Ureter (tissue), 1 donor: ENCODE measurements around the gene CNNM3. TPM values are rescaled to one million over a fixed set of nuclear protein-coding genes. Genes with fewer than 3 reads are reported as not detected.

Experiments
- DNase-seq: peaks from one replicate; pipeline ENCODE4 v3.0.0-alpha.2; 2020; ENCODE audit warnings: low spot score
- total RNA-seq: library from RNA; stranded (reverse); gene quantifications from one replicate; pipeline ENCODE4 v1.2.4, GENCODE V29; 2023
- donor health status: DM: yes; HTN: yes; CAD: no.

Gene CNNM3
- total RNA-seq, 1 donor from 2014 or later, result 18.9 TPM

DNA sequence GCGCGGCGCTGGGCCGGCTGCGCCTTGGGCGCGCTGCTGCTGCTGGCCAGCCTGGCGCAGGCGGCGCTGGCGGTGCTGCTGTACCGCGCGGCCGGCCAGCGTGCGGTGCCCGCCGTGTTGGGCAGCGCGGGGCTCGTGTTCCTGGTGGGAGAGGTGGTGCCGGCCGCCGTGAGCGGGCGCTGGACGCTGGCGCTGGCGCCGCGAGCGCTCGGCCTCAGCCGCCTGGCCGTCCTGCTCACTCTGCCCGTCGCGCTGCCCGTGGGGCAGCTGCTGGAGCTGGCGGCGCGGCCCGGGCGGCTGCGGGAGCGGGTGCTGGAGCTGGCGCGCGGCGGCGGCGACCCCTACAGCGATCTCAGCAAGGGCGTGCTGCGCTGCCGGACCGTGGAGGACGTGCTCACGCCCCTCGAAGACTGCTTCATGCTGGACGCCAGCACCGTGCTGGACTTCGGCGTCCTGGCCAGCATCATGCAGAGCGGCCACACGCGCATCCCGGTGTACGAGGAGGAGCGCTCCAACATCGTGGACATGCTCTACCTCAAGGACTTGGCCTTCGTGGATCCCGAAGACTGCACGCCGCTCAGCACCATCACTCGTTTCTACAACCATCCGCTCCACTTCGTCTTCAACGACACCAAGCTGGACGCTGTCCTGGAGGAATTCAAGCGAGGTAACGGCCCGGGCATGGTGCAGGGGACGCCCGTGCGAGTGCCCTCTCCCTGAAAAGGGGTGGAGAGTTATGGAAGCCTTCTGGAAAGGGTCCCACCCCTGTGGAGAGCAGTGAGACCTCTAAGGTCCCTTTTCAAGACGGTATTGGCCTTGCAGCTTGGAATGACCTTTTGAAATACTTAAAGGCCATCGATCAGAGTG lies 1.0 kb downstream of the CNNM3 start:
- no peak for DNase-seq

DNA sequence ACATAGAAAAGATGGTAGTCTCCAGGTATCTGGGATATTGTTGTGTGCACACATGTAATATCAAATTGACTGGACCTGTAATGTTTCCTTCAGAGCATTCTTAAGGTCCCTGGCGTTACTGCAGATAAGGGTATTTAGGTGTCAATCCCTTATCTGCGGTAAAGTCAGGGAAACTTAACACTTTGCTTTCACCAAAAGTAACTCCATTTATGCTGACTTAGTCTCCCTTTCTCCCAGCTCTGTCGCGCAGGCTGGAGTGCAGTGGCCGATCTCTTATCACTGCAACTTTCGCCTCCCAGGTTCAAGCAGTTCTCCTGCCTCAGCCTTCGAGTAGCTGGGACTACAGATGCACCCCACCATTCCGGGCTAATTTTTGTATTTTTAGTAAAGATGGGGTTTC lies 1.8 kb downstream of the CNNM3 start:
- DNase-seq, result no peak

DNA sequence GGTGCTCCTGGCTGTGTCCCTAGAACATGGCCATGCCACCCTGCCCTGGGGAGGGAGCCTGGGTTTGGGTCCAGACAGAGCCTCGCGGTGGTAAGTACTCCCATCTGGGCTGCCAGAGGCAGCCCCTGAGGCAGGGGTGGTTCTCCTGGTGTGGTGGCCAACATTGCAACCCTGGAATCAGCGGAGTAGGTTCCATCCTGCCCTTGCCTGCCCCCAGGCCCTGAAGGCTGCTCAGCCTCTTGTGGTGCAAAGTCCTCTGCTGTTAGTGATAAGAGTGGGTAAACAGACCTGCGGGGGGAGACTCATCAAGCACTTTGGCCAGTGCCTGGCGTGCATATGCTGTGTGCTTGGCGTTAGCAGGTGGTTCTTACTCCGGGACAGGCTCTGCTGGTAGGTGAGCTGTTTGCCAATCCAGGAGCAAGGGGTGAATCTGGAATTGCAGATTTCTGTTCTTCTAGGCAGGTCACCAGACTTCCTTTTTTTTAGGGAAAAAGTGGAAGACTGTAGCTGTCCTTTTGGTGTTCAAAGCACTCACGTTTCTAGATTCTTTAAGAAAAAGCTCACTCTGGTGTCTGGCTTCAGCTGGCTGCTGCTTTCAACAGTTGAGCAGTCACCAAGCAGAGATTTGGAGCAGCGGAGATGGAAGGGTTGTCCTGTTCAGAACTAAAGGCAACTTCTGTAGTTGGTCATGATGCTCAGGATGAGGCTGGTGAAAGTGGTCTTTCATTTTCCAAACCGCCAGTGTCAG lies 3.2 kb downstream of the CNNM3 start:
- no peak for DNase-seq

DNA sequence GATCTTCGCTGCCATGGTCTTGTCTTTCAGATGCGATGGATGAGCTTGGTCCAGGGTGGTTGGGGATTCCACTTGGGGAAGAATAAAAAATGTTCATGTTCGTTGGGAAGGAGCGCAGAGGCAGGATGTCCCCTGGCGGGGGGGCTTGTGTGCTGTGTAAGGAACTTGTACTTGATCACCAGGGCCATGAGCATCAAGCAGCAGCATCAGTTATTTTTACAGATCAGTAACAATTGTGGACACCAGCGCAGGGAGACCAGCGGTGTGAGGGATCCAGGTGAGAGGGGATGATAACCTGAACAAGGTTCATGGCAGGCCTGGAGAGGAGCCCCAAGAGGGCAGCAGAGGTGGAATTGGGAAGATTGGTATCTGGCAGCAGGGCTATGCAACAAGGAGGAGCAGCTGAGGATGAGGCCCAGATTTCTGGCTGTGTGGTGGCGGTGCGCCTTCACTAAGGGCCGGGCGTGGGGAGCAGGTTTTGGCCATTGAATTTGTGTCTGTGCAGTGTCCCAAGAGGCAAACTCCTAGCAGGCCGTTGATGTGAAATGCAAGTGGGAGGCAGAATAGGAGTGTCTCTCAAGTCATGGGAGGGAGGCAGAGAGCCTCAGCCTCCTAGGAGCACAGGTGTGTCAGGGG lies 3.9 kb downstream of the CNNM3 start:
- no peak for DNase-seq

DNA sequence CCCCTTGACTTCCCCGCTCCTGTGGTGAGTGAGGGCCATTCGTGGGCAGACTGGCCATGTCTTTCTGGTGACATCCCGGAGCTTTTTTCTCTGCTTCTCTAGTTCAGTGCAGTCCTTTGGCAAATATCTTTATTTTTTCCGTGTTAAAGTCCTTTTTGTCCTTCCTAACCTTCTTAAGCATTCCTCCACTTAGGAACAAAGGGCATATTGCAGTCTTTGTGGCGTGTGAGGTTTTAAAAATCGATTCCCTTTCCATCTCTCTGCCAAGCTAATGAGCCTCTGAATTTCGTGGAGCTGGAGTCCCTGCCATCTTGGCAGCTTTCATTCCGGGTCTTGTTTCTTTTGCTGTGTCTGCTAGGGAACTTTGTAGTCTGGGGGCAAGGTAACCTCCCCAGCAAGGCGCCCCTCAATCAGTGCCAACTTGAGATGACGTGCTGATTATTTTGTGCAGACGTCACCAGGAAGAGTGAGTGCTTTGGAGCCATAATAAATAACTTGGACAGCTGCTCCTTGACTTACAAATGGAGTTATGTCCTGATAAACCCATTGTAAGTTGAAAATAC lies 5.1 kb downstream of the CNNM3 start:
- DNase-seq, result no peak

DNA sequence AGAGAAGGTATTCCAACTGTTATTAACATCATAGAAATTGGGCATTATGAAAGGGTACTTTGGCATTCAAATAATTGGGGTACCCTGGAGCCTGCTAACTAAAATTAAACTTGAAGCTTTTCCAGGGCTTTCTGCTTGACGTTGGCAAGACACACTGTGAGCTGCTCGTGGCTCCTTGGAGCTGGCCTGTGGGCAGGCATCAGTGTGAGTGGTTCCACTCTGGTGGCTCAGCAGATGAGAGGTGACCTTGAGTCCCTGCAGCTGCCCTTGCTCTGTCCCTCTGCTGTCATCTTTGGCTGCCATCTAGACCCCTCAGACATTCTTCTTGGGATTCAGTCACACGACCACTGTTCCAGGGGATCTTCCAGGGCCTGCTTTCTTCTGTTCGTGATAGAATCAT lies 6.7 kb downstream of the CNNM3 start:
- DNase-seq, result no peak

DNA sequence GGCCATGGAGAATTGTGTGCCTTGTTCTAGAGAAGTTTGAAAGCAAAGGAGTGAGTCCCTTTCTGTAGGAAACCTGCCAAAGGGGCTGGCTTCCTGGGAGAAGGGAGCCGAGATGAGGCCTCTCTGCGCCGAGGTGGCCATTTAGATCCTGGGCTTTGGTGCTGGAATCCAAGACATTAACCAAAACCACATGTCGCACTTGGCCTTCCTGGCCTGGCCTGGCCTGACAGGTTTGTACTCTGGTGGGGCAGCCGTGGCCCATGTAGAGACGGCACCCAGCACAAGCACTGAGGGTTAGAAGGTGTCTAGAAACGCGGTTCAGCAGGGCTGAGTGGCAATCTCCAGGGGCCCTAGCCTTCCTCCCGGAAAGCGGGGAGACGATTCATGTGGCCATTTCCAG lies 7.1 kb downstream of the CNNM3 start:
- DNase-seq, result no peak

DNA sequence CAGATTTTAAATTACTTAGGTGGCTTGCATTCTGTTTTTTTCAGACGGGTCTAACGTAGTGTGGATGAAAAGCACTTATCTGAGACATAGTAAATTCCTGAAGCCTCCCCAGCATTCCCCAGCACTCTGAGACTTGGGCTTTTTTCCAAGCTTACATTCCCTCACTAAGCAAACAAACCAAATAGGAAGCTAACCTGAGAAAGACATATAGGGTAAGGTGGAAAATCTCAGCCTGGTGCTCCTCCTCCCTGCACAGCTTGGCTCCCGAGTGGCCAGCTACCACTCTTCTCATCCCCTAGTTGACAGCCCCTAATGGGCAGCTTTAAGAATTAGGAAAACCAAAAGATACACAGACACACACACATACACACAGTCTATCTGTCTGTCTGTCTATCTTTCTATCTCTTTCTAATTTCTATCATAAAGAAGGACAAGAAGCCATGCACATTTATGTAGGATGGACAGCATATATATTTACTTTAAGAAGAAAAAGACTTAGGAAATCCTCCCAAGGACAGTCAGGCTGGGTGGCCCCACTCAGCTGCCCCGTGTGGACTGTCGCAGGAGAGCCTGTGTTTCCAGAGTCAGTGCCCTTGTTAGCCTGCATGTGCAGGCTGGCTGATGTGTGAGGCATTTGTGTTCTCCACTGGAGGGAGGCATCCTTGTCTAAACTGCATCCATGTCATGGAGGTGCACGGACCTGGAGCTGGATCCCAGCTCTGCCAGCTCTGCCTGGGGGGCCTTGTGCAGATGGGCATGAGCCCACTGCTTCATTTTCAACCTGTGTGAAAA lies 8.2 kb downstream of the CNNM3 start:
- no peak for DNase-seq

DNA sequence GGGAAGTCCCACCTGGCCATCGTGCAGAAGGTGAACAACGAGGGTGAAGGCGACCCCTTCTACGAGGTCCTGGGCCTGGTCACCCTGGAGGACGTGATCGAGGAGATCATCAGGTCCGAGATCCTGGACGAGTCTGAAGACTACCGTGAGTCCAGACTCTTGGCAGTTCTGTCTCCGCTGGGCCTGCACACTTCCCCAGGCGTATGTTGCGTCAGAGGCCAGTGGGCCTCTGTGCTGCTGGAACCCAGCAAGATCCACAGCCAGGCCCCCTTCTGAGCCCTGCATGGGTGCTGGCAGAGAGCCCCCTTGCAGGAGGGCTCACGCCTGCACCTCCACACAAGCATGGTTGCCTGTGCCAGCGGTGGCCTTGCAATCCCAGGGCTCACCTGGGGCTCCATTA lies 9.0 kb downstream of the CNNM3 start:
- DNase-seq, result no peak

DNA sequence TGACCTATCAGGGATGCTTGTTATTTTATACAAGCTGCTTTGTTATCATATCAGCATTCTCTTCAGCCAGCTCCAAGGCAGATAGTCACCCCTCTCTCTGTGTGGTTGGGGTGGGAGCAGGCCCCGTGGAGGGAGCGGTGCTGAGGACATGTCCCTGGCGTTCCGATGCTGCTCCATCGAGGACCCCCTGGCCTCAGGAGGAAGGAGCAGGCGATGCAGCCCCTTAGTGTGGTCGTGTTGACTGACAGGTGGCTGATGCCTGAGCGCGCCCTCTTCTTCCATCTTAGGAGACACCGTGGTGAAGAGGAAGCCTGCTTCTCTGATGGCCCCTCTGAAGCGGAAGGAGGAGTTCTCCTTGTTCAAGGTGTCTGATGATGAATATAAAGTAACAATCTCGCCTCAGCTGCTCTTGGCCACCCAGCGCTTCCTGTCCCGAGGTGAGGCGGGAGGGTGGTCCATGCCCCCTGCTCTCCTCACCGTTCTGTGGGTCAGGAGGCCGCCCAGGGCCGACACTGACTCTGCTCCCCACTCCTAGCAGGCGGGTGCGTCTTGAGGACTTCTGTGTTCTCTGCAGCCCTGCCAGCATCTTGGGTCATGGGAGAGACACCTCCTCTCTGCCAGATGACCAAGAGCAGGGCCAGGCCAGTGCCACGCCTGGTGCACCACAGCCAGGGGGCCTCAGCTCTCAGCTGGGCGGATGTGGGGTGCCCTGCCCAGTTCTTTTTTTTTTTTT lies 10.6 kb downstream of the CNNM3 start:
- DNase-seq, result no peak

DNA sequence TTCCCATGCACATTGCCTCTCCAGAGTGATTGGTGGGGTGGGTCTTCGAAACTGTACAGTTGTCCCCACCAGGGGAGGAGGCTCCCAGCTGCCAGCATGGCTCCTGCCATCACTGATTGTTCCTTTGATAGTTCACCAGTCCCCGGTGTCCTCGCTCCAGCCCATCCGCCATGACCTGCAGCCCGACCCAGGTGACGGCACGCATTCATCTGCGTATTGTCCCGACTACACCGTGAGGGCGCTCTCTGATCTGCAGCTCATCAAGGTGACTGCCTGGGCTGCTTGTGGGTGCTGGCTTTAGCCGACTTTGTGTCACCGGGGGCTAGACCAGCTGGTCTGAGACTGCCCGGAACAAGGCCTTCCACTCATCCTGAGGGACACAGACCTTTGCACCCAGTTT lies 12.4 kb downstream of the CNNM3 start:
- no peak for DNase-seq

DNA sequence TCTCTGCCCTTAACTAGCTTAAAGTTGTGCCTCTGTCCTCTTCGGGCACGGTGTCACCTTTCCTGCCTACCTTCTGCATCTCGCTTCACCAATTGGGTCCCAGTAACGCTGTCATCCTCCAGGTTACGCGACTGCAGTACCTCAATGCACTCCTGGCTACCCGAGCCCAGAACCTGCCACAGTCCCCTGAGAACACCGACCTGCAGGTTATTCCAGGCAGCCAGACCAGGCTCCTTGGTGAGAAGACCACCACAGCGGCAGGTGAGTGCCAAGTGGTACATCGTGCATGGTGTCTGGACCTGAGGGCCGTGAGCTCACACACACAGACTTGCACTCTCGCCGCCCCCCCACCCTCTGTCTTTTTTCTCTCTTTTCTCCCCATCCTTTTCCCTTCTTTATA lies 12.8 kb downstream of the CNNM3 start:
- no peak for DNase-seq

DNA sequence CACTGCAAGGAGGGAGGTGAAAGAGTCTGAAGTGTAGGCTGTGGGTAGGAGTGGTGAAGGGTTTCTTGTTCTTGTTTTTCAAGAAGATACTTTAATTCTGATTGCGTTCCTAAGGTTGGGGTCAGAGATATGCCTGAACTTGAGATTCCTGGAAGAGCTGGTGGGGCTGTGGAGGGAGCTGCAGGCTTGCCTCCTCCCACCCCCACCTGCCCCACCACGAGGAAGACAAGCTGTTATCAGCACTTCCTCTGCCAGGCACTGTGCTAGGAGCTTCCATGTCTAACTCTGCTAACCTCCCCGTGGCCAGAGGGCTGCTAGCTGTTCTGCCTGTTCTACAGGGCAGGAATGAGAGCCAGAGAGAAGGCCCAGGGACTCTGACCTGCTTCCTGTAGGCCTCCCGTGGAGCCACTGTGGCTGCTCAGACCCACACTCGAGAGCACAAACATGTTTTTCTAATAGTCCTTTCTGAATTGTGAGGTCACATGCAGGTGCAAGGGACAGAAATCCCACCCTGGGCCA lies 14.0 kb downstream of the CNNM3 start:
- no peak for DNase-seq

DNA sequence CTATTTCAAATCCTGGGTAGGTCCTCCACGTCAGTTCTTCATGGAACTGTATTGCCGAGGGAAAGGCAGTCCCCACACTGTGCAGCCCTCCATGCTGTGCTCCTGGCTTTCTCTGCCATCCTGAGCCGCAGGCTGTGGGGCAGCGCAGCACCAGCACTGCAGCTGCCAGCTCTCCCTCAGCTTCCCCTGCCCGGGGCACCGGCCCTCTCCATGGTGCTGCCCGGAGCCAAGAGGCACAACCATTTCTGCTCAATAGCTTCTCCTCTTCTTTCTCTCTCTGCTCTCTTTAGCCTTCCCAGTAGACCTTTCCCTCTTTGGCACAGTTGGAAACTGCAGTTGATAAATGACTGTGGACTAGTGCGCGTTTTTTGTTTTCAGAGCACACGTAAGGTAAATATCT lies 15.6 kb downstream of the CNNM3 start:
- DNase-seq, result no peak

DNA sequence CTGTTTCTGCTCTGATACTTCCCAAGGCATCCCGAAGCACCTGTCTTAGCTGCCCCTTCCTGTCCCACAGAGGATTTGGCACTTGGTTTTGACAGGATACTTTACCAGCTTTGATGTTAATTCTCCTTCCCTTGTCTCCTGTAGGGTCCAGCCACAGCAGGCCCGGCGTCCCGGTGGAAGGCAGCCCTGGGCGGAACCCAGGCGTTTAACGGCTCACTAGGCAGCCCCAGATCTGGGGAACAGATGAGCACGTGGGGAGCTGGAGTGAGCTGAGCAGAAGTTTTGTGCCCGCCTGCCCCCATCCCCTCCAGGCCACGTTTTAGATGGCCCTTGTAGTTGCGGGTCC lies 16.3 kb downstream of the CNNM3 start:
- no peak for DNase-seq

DNA sequence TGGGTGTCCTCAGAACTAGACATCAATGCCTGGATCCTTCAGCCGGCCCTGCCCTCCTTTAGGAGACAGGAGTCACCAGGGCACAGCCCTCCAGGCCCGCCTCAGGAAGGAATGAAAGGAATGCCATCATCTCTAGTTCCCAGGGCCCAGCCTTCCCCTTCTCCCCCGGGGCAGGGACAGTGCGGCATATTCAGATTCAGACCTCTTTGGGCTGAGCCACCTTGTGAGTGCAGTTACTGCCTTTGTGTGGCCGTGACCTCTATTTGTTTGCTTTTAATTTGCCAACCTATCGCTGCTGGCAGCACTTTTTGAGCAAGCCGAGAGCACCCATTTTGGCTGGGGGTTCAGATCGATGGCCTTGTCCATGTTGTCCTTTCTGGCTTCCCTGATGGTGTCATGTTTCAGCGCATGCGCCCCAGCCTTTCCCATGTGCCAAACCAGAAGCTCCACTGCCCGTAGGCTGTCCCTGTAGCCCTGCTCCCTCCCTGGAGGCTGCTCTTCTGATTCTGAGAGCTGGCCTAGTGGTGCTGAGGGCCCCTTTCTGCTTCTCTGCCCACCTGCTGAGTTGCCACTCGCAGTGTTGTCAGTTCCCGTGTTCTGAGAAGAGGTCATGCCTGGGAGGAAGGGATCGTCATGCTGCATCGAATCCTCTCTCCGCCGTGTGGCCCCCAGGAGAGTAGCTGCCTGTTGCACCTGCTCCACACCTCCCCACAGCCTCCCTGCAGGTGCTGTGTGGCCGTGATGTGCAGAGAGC lies 16.9 kb downstream of the CNNM3 start:
- no peak for DNase-seq

DNA sequence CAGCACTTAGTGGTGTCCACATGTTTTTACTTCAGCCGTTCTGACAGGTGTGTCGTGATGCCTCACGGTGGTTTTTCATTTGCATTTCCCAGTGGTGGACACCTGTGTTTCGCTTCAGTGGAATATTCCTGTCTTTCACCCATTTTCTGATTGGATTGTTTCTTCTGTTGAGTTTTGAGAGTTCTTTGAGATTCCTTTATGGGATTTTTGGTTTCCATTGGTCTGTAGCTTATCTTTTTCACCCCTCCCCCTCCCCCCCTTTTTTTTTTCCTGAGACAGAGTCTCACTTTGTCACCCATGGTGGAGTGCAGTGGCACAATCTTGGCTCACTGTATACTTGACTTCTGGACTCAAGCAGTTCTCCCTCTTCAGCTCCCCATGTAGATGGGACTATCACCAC lies 19.8 kb downstream of the CNNM3 start:
- DNase-seq, result no peak

DNA sequence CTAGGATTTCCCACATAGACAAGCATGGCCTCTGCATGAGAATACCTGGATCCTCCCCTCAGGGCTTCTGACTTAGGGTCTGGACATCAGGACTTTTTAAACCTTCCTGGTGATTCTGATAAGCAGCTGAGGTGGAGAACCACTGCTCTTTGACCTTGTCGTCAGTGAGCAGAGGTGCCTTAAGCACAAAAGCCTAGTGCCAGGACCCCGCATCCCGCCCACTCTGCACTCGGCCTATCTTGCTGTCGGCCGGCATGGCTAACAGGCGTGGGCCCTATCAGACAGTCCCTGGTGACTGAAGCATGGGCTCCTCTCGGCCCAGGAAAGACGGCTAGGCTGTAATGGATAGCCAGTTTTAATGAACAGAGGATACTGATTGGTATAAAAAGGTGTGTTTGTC lies 21.5 kb downstream of the CNNM3 start:
- no peak for DNase-seq

DNA sequence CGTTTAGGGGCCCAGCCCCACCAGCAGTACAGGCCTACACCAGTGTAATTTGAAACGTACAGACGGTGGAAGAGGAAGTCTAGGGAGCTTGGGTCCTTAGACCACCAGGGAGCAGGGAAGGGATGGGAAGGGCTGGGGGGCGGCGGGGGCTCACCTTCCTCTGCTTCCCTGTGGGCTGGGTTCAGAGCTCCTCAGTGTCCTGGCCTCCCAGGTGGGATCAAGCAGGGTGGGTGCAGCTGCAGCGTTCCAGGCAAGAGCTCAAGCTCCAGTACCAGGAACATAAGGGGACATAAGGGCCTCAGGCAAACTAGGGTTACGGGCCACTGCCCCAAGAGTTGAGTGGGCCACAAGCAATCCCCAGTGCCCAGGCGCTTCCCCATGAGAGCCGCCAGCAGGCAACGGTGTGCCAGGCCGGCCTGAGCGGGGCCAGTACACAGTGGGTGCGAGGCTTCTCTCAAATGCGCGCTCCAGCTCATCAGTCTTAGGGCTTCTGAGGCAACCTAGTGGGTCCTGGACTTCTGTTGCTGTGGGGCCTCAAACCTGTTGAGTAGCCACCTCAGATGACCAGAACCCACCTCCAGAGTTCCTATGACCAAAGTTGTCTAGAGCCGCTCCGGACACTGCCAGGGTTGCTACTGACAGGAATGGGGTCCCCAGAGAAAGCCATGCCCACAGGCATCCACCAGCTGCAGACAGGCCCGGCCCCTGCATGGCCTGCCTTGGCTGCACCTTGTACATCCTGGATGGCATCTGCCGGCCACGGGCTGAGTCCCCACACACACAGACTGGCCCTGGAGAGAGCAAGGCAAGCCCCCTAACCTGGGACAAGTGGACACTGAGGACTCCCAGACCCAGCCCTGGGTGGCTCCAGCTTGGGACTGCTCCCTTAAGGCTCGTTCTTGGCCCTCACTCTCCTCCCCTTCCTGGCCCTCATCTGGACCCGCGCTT lies 22.6 kb downstream of the CNNM3 start:
- DNase-seq, result no peak
